HCT116 (cell line): ENCODE data around the gene PLCB4. TPM values are rescaled to one million over a fixed set of nuclear protein-coding genes. Genes with fewer than 3 reads are reported as not detected.

Experiments
- ATAC-seq: fragments of 200-7000 bp; cut with Tn5 transposase; 2 replicates; pipeline ENCODE4 v1.9.1; 2020; ENCODE audit warnings: mild to moderate bottlenecking, moderate library complexity
- BruUV-seq: library from RNA; stranded (reverse); fragments of 400-500 nt; replicated peaks from 2 replicates; lab custom pipeline; 2021; lab: Mats Ljungman, UMichigan
- CTCF ChIA-PET: fragments of 300-600 bp; sonication (Branson Sonifier 250); formaldehyde crosslinking; loops from one replicate; lab custom pipeline; 2021; ENCODE audit warnings: antibody characterized with exemption; lab: Charles Lee
- POLR2A ChIA-PET: fragments of 300-600, 350-600 bp; sonication (Branson Sonifier 250); formaldehyde crosslinking; loops from one replicate; lab custom pipeline; 2021; ENCODE audit warnings: antibody characterized with exemption; lab: Charles Lee
- RAD21 ChIA-PET, 2 experiments: fragments of 300-600 bp; sonication (Branson Sonifier 250); formaldehyde crosslinking; loops; one replicate each; lab custom pipeline; 2023; ENCODE audit warnings: low total read pairs in 2 of 2; ENCODE audit not compliant: uncharacterized antibody in 2 of 2, unreplicated experiment in 2 of 2, low non-redundant PET in 1 of 2; lab: Charles Lee
- DNase-seq: peaks from one replicate; pipeline ENCODE4 v3.0.0-alpha.2; 2010; ENCODE audit warnings: low read depth, low spot score
- H2AFZ ChIP-seq: fragments of 200-600 bp; shearing (Covaris generic), sonication (generic); 2 replicates; pipeline ENCODE4 v1.6.1; 2017; ENCODE audit warnings: low read depth, mixed run types, mixed read lengths, antibody characterized with exemption, low read length; ENCODE audit not compliant: poor library complexity, severe bottlenecking
- H3K27ac ChIP-seq: 2 replicates; pipeline ENCODE4 v1.5.1; 2012; ENCODE audit warnings: low read depth, low read length
- H3K27me3 ChIP-seq: fragments of 200-600 bp; sonication (generic); 2 replicates; pipeline ENCODE4 v1.6.1; 2016; ENCODE audit warnings: mixed run types, low read length, mixed read lengths; ENCODE audit not compliant: insufficient read depth
- H3K36me3 ChIP-seq, 2 experiments: fragments of 200-500 bp in 1 of 2; fragments of 200-600 bp in 1 of 2; sonication (Bioruptor generic) in 1 of 2; sonication (generic) in 1 of 2; 2 replicates each; pipeline versions ENCODE4 v1.5.1 to v1.6.1; 2014 to 2016; ENCODE audit warnings: low read length in 2 of 2, inconsistent platforms in 1 of 2, mixed read lengths in 1 of 2, mixed run types in 1 of 2; ENCODE audit not compliant: insufficient read depth in 2 of 2, control insufficient read depth in 1 of 2
- H3K4me1 ChIP-seq, 2 experiments: fragments of 200-600 bp in 1 of 2; sonication (generic) in 1 of 2; 2 replicates each; pipeline versions ENCODE4 v1.5.1 to v1.6.1; 2012 to 2017; ENCODE audit warnings: low read length in 2 of 2, inconsistent platforms in 1 of 2, mild to moderate bottlenecking in 1 of 2, mixed read lengths in 1 of 2, mixed run types in 1 of 2, moderate library complexity in 1 of 2; ENCODE audit not compliant: insufficient read depth in 2 of 2, control insufficient read depth in 1 of 2
- H3K4me2 ChIP-seq: fragments of 200-600 bp; sonication (generic); 2 replicates; pipeline ENCODE4 v1.6.1; 2017; ENCODE audit warnings: mixed run types, low read length, mixed read lengths
- H3K4me3 ChIP-seq, 2 experiments: fragments of 200-600 bp in 1 of 2; sonication (generic) in 1 of 2; replicated peaks in 1 of 2; 2 replicates each; pipeline ENCODE4 v1.5.1; 2011 to 2016; ENCODE audit warnings: low read length in 2 of 2, control low read depth in 1 of 2, low read depth in 1 of 2, mild to moderate bottlenecking in 1 of 2, mixed read lengths in 1 of 2, mixed run types in 1 of 2
- H3K79me2 ChIP-seq: fragments of 200-600 bp; sonication (generic); 2 replicates; pipeline ENCODE4 v1.6.1; 2017; ENCODE audit warnings: mild to moderate bottlenecking, mixed run types, low read length, moderate library complexity, mixed read lengths; ENCODE audit not compliant: insufficient read depth
- H3K9ac ChIP-seq: fragments of 200-600 bp; sonication (generic); 2 replicates; pipeline ENCODE4 v1.6.1; 2016; ENCODE audit warnings: low read length, mixed read lengths
- H3K9me2 ChIP-seq: fragments of 200-600 bp; sonication (generic), shearing (Covaris generic); 2 replicates; pipeline ENCODE4 v1.6.1; 2017; ENCODE audit warnings: mixed run types, mild to moderate bottlenecking, moderate library complexity; ENCODE audit not compliant: insufficient read depth
- H3K9me3 ChIP-seq, 2 experiments: fragments of 200-500 bp in 1 of 2; fragments of 200-600 bp in 1 of 2; sonication (Bioruptor generic) in 1 of 2; sonication (generic) in 1 of 2; 2 replicates each; pipeline ENCODE4 v1.6.1; 2014 to 2017; ENCODE audit warnings: low read length in 2 of 2, mixed read lengths in 2 of 2, inconsistent platforms in 1 of 2, low read depth in 1 of 2, mild to moderate bottlenecking in 1 of 2, mixed run types in 1 of 2, moderate library complexity in 1 of 2; ENCODE audit not compliant: control insufficient read depth in 1 of 2, insufficient read depth in 1 of 2
- H4K20me1 ChIP-seq: fragments of 200-600 bp; sonication (generic), shearing (Covaris generic); 2 replicates; pipeline ENCODE4 v1.6.1; 2017; ENCODE audit warnings: mixed run types, mild to moderate bottlenecking, moderate library complexity; ENCODE audit not compliant: insufficient read depth
- CEBPB ChIP-seq: IDR thresholded peaks from 2 replicates; pipeline ENCODE4 v1.6.1; 2012; ENCODE audit warnings: low read depth
- EGR1 ChIP-seq: IDR thresholded peaks from 2 replicates; pipeline ENCODE4 v1.6.1; 2012; ENCODE audit warnings: low read depth
- EZH2phosphoT487 ChIP-seq: fragments of 200-600 bp; IDR thresholded peaks from 2 replicates; pipeline ENCODE4 v1.6.1; 2018; ENCODE audit warnings: antibody characterized with exemption, borderline replicate concordance
- FOSL1 ChIP-seq: IDR thresholded peaks from 2 replicates; pipeline ENCODE4 v1.6.1; 2012; ENCODE audit warnings: low read depth
- POLR2AphosphoS5 ChIP-seq: IDR thresholded peaks from 2 replicates; pipeline ENCODE4 v1.6.1; 2011; ENCODE audit warnings: mild to moderate bottlenecking, low read depth, low read length, moderate library complexity
- RAD21 ChIP-seq: IDR thresholded peaks from 2 replicates; pipeline ENCODE4 v1.6.1; 2012; ENCODE audit warnings: low read depth, mild to moderate bottlenecking
- SIN3A ChIP-seq: IDR thresholded peaks from 2 replicates; pipeline ENCODE4 v1.6.1; 2012; ENCODE audit warnings: low read depth
- TCF7L2 ChIP-seq: IDR thresholded peaks from 2 replicates; pipeline ENCODE4 v1.7.0; 2011; ENCODE audit warnings: borderline replicate concordance, inconsistent platforms; ENCODE audit not compliant: insufficient read depth, insufficient read length; ENCODE audit errors: extremely low read depth
- YY1 ChIP-seq: IDR thresholded peaks from 2 replicates; pipeline ENCODE4 v1.6.1; 2011; ENCODE audit warnings: low read length, low read depth, moderate library complexity, mild to moderate bottlenecking; ENCODE audit not compliant: insufficient replicate concordance; ENCODE audit errors: extremely low read depth
- ZFX ChIP-seq: fragments of 450-650 bp; IDR thresholded peaks from 2 replicates; pipeline ENCODE4 v1.6.1; 2017
- ZNF274 ChIP-seq: fragments of 200-500 bp; sonication (Bioruptor generic); IDR thresholded peaks from 2 replicates; pipeline ENCODE4 v1.6.1; 2014; ENCODE audit warnings: mild to moderate bottlenecking, low read depth, low read length, inconsistent platforms
- intact Hi-C: fragments of 100-400 bp; cut with micrococcal nuclease; formaldehyde crosslinking; loops from 2 replicates; pipeline ENCODE4 v1.10.0; 2022
- total RNA-seq: library from RNA; stranded (reverse); gene quantifications from one replicate; pipeline ENCODE4 v1.2.1, GENCODE V29; 2021; ENCODE audit not compliant: unreplicated experiment
- TF ChIP-seq, protein P1 (sequence below): IDR thresholded peaks from 2 replicates; pipeline ENCODE4 v1.6.1; 2012
- TF ChIP-seq, protein P2 (sequence below): IDR thresholded peaks from 2 replicates; pipeline ENCODE4 v1.6.1; 2012

Gene PLCB4
- total RNA-seq, 1 experiment from 2014 or later = 2.5 TPM

DNA sequence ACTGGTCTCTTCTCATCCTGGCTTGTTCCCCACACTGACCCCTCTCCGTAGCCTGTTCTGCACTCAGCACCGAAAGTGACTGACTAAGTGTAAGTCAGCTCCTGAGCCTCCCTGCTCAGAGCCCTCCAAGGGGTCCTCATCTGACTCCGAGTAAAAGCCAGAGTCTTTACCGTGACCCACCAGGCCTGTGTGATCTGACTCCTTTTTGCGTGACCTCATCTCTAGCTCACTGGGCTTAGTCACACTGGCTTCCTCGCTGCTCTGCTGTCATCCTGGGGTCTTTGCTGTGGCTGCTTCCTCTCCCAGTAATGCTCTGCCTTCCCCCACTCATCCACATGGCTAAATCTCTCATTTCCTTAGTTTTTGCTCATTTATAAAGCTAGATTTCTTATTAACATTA, 116.6 kb downstream of the PLCB4 start:
- H3K27me3 ChIP-seq = no peaks in the 10 kb centered on the region
- intact Hi-C loops = no loop called here
- no peaks in the 10 kb centered on the region for H3K4me1 ChIP-seq
- H3K79me2 ChIP-seq = no peaks in the 10 kb centered on the region
- BruUV-seq = no TSS peak
- no peaks in the 10 kb centered on the region for H3K9me2 ChIP-seq
- no peaks in the 10 kb centered on the region for H4K20me1 ChIP-seq
- H3K9ac ChIP-seq = no peak overlapping the region
- no peaks in the 10 kb centered on the region for H3K36me3 ChIP-seq
- no peak overlapping the region for H2AFZ ChIP-seq
- DNase-seq (no peak), ATAC-seq (no peak)
- RAD21 ChIA-PET = no interaction called here
- H3K27ac ChIP-seq = no peak overlapping the region
- H3K4me2 ChIP-seq = no peak overlapping the region
- CTCF ChIA-PET = no interaction called here
- TF ChIP-seq SIN3A (no peak), ZFX (no peak), FOSL1 (no peak), ZNF274 (no peak), TCF7L2 (no peak)
- TF ChIP-seq, protein P1, sequence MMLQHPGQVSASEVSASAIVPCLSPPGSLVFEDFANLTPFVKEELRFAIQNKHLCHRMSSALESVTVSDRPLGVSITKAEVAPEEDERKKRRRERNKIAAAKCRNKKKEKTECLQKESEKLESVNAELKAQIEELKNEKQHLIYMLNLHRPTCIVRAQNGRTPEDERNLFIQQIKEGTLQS = no peak
- H3K4me3 ChIP-seq = no peak overlapping the region
- POLR2A ChIA-PET = no interaction called here
- H3K9me3 ChIP-seq = no peaks in the 10 kb centered on the region

DNA sequence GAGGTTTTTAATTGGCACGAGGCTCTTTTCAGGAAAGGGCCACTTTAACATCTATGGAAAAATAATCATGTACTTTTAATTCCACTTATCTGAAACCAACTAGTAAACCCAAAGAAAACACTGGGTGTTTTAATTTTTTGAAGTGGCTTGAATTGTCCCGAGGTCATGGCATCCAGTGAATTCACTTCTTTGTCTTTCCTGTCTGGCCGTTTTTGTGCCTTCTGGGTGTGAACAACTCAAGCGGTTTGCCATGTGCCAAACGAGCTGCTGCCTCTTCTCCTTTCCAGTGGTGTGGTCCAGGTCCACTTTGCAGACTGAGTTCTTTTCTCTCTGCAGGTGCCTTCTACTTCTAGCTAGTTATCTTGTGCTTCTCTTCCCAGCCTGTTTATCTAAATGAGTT, 117.5 kb downstream of the PLCB4 start:
- Histone ChIP-seq H3K4me2 (no peak overlapping the region), H3K4me1 (no peaks in the 10 kb centered on the region), H3K27me3 (no peaks in the 10 kb centered on the region), H3K9me3 (no peaks in the 10 kb centered on the region), H3K79me2 (no peaks in the 10 kb centered on the region), H3K9me2 (no peaks in the 10 kb centered on the region), H3K36me3 (no peaks in the 10 kb centered on the region), H4K20me1 (no peaks in the 10 kb centered on the region), H2AFZ (no peak overlapping the region), H3K9ac (no peak overlapping the region), H3K27ac (no peak overlapping the region), H3K4me3 (no peak overlapping the region)
- POLR2A ChIA-PET = no interaction called here
- DNase-seq (no peak), ATAC-seq (no peak)
- RAD21 ChIA-PET = no interaction called here
- CTCF ChIA-PET = interaction anchor here (0.6 kb wide), 1 partner anchor 87 kb away, joined by 3 read pairs; no protein-coding TSS in a partner anchor
- no TSS peak for BruUV-seq
- TF ChIP-seq EGR1 = no peak
- no peak for TF ChIP-seq ZNF274
- TF ChIP-seq, protein P2, sequence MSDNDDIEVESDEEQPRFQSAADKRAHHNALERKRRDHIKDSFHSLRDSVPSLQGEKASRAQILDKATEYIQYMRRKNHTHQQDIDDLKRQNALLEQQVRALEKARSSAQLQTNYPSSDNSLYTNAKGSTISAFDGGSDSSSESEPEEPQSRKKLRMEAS = no peak
- TF ChIP-seq YY1 = no peak
- no peak for TF ChIP-seq EZH2phosphoT487
- no peak for TF ChIP-seq RAD21
- TF ChIP-seq CEBPB = no peak
- no peak for TF ChIP-seq SIN3A
- TF ChIP-seq POLR2AphosphoS5 = no peak
- TF ChIP-seq ZFX = no peak
- intact Hi-C loops = no loop called here
